ENCODE results near the gene ACTL6B.

GRCh38 chr7:100686822-100687211 lies 30.6 kb upstream of the ACTL6B start:
- no peak for TF ChIP-seq POLR2AphosphoS5 (IDR thresholded peaks at IDR 0.05; ENCODE audit: borderline replicate concordance, low read depth, low read length)
- TF ChIP-seq EZH2 (IDR thresholded peaks at IDR 0.05), result no peak
